Right atrium auricular region (tissue), 2 donors: ENCODE results near the gene SPEF1. TPM values are rescaled to one million over a fixed set of nuclear protein-coding genes. Genes with fewer than 3 reads are reported as not detected.
A peak's percentile ranks its signal among the peaks of the same experiment; 100 is the strongest.

Source experiments
- DNase-seq: peaks from one replicate; pipeline ENCODE4 v3.0.0-alpha.2; 2019; ENCODE audit warnings: low spot score
- H3K27ac ChIP-seq, 2 donors: fragments of 200-600 bp; sonication (generic); 1 replicate in 1 of 2; 2 replicates in 1 of 2; pipeline ENCODE4 v1.5.1; 2016 to 2019
- H3K27me3 ChIP-seq, 2 donors: fragments of 200-600 bp; sonication (generic); one replicate each; pipeline versions ENCODE4 v1.5.1 to v1.6.0; 2017 to 2019
- H3K36me3 ChIP-seq: fragments of 200-600 bp; sonication (generic); one replicate; pipeline ENCODE4 v1.5.1; 2016
- H3K4me1 ChIP-seq, 2 donors: fragments of 200-600 bp; sonication (generic); one replicate each; pipeline versions ENCODE4 v1.5.1 to v1.6.0; 2017 to 2019
- H3K4me3 ChIP-seq, 2 donors: fragments of 200-600 bp; sonication (generic); 1 replicate in 1 of 2; 2 replicates in 1 of 2; pipeline ENCODE4 v1.5.1; 2017 to 2019; ENCODE audit warnings: mild to moderate bottlenecking in 1 of 2, moderate library complexity in 1 of 2
- H3K9me3 ChIP-seq, 2 donors: fragments of 200-600 bp; sonication (generic); one replicate each; pipeline ENCODE4 v1.5.1; 2019
- total RNA-seq, 2 donors: library from RNA; depleted of rRNA; stranded (reverse); fragments of >200 nt; gene quantifications; one replicate each; pipeline ENCODE4 v1.1.0, GENCODE V29; 2016
- TF ChIP-seq, protein P1 (sequence below), 2 donors: fragments of 200-600 bp; sonication (generic); IDR thresholded peaks; one replicate each; pipeline ENCODE4 v1.5.1; 2019; ENCODE audit warnings: antibody characterized with exemption in 2 of 2

SPEF1 gene
- total RNA-seq, 2 donors from 2014 or later: 0.31 TPM; not detected in 1

DNA sequence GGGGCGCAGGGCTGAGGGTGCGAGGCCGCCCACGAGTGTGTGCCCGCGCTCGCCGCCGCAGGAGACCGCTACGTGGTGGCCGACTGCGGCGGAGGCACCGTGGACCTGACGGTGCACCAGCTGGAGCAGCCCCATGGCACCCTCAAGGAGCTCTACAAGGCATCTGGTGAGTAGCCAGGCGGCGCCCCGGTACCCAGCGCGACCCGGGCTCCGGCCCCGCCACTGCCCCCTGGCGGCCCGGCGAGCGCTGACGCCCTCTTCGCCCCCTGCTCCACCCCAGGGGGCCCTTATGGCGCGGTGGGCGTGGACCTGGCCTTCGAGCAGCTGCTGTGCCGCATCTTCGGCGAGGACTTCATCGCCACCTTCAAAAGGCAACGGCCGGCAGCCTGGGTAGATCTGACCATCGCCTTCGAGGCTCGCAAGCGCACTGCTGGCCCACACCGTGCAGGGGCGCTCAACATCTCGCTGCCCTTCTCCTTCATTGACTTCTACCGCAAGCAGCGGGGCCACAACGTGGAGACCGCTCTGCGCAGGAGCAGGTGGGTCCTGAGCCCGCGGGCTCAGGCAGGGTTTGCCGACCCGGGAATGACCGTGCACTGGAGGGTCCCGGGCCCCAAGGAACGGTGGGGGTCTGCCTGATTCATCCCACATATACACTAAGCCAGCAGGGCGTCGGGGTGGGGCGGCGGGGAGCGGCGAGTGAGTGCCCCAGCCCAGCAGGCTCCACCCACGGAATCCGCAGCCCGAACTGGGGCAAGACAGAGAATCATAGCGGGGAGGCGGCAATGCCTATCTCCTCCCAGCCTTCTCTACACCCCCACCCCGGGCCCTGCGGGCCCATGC lies 31.3 kb downstream of the SPEF1 start:
- H3K9me3 ChIP-seq: no peaks in the 10 kb centered on the region
- H3K36me3 ChIP-seq: no peaks in the 10 kb centered on the region
- peaks cover 0 to 33% of the 10 kb centered on the region in 2 donors for H3K4me1 ChIP-seq
- no peak for DNase-seq
- no peaks in the 10 kb centered on the region for H3K27me3 ChIP-seq
- TF ChIP-seq, protein P1, sequence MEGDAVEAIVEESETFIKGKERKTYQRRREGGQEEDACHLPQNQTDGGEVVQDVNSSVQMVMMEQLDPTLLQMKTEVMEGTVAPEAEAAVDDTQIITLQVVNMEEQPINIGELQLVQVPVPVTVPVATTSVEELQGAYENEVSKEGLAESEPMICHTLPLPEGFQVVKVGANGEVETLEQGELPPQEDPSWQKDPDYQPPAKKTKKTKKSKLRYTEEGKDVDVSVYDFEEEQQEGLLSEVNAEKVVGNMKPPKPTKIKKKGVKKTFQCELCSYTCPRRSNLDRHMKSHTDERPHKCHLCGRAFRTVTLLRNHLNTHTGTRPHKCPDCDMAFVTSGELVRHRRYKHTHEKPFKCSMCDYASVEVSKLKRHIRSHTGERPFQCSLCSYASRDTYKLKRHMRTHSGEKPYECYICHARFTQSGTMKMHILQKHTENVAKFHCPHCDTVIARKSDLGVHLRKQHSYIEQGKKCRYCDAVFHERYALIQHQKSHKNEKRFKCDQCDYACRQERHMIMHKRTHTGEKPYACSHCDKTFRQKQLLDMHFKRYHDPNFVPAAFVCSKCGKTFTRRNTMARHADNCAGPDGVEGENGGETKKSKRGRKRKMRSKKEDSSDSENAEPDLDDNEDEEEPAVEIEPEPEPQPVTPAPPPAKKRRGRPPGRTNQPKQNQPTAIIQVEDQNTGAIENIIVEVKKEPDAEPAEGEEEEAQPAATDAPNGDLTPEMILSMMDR (IDR thresholded peaks at IDR 0.05): peak; percentile 47 to 81
- H3K4me3 ChIP-seq: peak overlapping the region; percentile 3 to 20
- no peak overlapping the region for H3K27ac ChIP-seq

DNA sequence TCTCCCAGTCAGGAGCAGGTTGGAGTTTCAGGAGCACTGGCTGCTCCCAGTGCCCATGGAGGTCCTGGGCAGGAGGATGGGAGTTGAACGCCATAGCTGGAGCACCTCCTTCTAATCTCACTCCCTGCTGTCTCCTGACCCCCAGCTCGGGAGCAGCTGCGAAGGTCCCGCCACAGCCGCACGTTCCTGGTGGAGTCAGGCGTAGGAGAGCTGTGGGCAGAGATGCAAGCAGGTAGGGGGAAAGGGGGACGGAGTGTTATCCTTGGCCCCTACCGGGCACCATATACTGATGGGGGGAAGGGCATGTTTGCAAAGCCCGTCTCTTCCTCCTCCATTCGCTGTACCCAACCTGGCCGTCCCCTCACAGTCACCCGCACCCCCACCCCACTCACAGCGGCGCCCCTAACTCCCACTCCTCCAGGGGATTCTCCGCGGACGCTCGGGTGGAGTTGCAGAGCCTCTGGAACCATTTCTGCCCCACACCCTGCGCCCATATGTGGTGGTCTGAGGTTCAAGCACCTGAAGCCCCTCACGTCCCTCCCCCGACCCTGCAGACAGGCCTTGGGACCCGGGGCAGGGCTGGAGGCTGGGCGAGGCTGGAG lies 32.1 kb downstream of the SPEF1 start:
- no peaks in the 10 kb centered on the region for H3K9me3 ChIP-seq
- no peaks in the 10 kb centered on the region for H3K36me3 ChIP-seq
- H3K27ac ChIP-seq: no peak overlapping the region
- H3K27me3 ChIP-seq: no peaks in the 10 kb centered on the region
- TF ChIP-seq, protein P1 (IDR thresholded peaks at IDR 0.05): no peak
- DNase-seq: no peak
- H3K4me1 ChIP-seq: peaks cover 0 to 40% of the 10 kb centered on the region in 2 donors
- peak overlapping the region in 1 of 2 donors; percentile 20 for H3K4me3 ChIP-seq

DNA sequence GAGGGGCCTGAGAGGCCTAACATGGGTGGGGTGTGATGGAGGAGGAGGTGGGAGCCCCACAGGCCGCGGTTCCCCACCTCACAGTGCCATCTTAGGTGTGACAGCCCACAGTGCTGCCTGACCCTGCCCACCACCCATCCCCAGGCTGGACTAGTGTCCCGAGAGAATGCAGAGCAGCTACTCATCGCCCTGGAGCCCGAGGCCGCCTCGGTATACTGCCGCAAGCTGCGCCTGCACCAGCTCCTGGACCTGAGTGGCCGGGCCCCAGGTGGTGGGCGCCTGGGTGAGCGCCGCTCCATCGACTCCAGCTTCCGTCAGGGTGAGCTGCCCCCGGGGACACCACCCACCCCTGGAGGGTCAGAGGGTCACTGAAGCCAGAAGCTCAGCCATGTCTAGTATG lies 33.2 kb downstream of the SPEF1 start:
- Histone ChIP-seq H3K27ac (no peak overlapping the region), H3K36me3 (no peaks in the 10 kb centered on the region), H3K4me1 (peaks cover 0 to 41% of the 10 kb centered on the region in 2 donors), H3K27me3 (no peaks in the 10 kb centered on the region), H3K9me3 (no peaks in the 10 kb centered on the region), H3K4me3 (no peak overlapping the region)
- no peak for DNase-seq
- TF ChIP-seq, protein P1 (IDR thresholded peaks at IDR 0.05): no peak

DNA sequence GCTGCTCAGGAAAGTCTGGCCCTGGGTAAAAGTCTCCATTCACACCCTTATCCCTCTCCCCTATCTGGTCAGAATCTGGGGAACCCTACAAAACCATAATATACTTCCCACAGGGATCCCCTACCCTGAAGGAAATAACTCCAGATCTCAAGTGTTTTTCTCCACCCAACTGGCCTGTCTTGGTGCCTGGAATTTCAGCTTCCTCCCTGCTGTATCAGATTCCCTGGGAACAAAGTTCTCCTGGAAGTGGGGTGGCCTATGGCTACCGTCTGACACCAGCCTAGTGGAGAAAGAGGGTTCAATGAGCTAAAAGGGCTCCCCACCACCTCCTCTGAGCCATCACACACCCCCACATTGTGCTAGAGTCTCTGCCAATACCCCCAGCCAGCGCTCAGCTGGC lies 33.8 kb downstream of the SPEF1 start:
- H3K4me3 ChIP-seq: no peak overlapping the region
- no peaks in the 10 kb centered on the region for H3K36me3 ChIP-seq
- H3K27ac ChIP-seq: no peak overlapping the region
- H3K9me3 ChIP-seq: no peaks in the 10 kb centered on the region
- H3K27me3 ChIP-seq: no peaks in the 10 kb centered on the region
- H3K4me1 ChIP-seq: peaks cover 0 to 36% of the 10 kb centered on the region in 2 donors
- TF ChIP-seq, protein P1 (IDR thresholded peaks at IDR 0.05): no peak
- DNase-seq: no peak

DNA sequence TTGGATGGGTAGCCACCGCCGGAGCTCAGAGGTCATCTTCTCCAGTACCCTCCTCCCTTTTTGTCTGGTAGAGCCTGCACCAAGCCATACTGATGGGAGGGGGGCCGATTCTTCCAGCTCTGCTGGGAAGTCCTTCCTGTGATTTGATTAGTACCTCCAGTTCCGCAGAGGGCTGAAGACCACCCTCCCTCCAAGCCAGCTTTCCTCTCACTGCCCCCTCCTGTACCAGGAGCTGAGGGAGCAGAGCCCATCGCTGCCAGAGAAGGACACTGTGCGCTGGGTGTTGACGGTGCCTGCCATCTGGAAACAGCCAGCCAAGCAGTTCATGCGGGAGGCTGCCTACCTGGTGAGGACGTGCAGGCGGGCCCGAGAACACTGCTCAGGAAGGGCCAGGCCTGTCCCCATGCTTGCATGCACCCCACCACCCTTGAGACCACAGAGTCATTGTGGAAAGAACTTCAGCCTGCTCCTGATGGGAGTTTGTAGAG lies 35.5 kb downstream of the SPEF1 start:
- Histone ChIP-seq H3K27me3 (no peaks in the 10 kb centered on the region), H3K4me1 (peaks cover 0 to 27% of the 10 kb centered on the region in 2 donors), H3K4me3 (peak overlapping the region in 1 of 2 donors; percentile 2), H3K27ac (no peak overlapping the region), H3K36me3 (no peaks in the 10 kb centered on the region), H3K9me3 (no peaks in the 10 kb centered on the region)
- TF ChIP-seq, protein P1 (IDR thresholded peaks at IDR 0.05): no peak
- DNase-seq: no peak
